ENCODE measurements around the gene GLT1D1. TPM values are rescaled to one million over a fixed set of nuclear protein-coding genes. Genes with fewer than 3 reads are reported as not detected.

The GLT1D1 gene
- total and polyA plus RNA-seq, 7 donors: 0.23 to 0.95 (median 0.49) TPM

DNA sequence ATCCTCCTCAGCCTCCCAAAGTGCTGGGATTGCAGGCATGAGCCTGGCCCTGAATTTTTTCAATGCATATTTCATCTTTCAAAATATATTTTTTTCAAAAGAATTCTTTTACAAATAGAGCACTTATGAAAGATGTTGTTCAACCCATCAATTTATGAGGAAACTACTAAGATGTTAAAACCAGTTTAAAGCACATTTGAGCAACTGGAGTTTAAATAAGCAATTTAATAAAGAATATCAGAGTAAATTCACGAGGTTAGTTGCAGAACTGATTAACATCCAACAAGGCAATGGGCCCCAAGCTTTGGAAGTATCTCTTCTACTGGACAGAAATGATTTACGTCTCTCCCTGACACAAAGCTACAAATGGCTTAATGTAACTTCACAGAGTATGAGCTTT is 23.3 kb downstream of the GLT1D1 start:
- intact Hi-C loops (cut with DNase I): no loop called here

DNA sequence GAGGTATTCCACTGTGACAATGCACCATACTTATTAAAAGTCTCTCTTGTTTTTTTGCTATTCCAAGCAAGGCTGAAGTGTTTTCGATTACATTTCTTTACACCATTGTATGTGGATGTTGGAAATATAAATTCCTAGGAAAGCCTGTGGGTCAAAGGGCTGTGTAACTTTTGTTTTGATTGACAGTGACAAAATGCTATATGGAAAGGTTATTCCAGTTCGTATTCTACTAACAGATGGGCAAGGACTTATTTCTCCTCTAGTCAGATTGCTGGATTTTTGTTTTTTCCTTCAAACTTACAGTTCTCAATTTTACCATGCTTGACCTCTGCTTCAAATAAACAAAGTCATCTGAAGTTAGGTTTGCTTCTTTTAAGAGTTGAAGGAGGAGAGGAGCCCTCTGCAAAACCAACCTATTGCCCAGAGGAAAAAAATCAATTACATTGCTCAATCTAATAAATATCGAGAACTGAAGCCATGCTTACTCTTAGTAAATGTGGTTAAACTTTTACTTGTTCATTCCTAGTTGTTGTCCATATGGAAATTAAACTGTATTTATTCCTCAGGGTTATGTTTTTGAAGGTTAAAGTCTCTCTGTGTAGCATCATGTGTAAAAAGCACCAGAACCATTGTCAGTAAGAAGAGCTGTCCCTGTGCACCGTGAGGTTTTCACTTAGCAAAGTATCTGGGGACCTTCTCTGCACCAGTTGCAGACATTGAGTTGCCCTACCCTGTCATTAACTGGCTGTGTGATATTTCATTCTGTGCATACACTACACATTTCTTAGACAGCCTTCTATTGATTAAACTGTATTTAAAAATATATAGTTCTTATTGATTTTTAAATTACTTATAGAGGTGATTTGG is 26.9 kb downstream of the GLT1D1 start:
- WGBS, 2 donors: 77 to 84% methylated on average over 4 of the region's 4 CpGs
- TF ChIP-seq, protein P1, sequence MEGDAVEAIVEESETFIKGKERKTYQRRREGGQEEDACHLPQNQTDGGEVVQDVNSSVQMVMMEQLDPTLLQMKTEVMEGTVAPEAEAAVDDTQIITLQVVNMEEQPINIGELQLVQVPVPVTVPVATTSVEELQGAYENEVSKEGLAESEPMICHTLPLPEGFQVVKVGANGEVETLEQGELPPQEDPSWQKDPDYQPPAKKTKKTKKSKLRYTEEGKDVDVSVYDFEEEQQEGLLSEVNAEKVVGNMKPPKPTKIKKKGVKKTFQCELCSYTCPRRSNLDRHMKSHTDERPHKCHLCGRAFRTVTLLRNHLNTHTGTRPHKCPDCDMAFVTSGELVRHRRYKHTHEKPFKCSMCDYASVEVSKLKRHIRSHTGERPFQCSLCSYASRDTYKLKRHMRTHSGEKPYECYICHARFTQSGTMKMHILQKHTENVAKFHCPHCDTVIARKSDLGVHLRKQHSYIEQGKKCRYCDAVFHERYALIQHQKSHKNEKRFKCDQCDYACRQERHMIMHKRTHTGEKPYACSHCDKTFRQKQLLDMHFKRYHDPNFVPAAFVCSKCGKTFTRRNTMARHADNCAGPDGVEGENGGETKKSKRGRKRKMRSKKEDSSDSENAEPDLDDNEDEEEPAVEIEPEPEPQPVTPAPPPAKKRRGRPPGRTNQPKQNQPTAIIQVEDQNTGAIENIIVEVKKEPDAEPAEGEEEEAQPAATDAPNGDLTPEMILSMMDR (IDR thresholded peaks at IDR 0.05): no peak
- TF ChIP-seq POLR2AphosphoS5 (IDR thresholded peaks at IDR 0.05): no peak
- intact Hi-C loops (cut with DNase I): no loop called here
- Histone ChIP-seq H3K9me3 (peaks cover 0 to 12% (median 4%) of the 10 kb centered on the region in 4 donors), H3K4me3 (no peak overlapping the region), H3K27ac (no peak overlapping the region), H3K36me3 (no peaks in the 10 kb centered on the region), H3K4me1 (no peaks in the 10 kb centered on the region), H3K27me3 (no peaks in the 10 kb centered on the region)
- no peak for DNase-seq

More for the DNA sequence above, 23.3 kb downstream of the GLT1D1 start:
- H3K36me3 ChIP-seq: no peaks in the 10 kb centered on the region
- H3K9me3 ChIP-seq: peaks cover 0 to 12% (median 5%) of the 10 kb centered on the region in 4 donors
- TF ChIP-seq, protein P1 (IDR thresholded peaks at IDR 0.05): no peak
- TF ChIP-seq EP300 (IDR thresholded peaks at IDR 0.05): no peak
- TF ChIP-seq POLR2AphosphoS5 (IDR thresholded peaks at IDR 0.05): no peak
- TF ChIP-seq POLR2A (IDR thresholded peaks at IDR 0.05): no peak
- no peak overlapping the region for H3K4me3 ChIP-seq
- 58 to 66% methylated on average over 2 of the region's 2 CpGs for WGBS, 2 donors
- no peak for DNase-seq
- no peaks in the 10 kb centered on the region for H3K4me1 ChIP-seq
- no peak overlapping the region for H3K27ac ChIP-seq
- H3K27me3 ChIP-seq: no peaks in the 10 kb centered on the region

DNA sequence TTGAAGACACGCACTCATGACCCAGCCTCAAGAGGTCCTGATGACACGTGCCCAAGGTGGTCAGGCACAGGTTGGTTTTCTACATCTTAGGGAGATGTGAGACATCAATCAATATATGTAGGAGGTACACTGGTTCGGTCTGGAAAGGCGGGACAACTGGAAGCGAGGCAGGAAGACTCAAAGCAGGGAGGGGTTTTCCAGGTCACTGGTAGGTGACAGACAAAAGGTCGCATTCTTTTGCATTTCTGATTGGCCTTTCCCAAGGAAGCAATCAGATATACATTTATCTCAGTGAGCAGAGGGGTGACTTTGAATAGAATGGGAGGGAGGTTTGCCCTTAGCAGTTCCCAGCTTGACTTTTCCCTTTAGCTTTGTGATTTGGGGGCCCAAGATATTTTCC is 38.6 kb downstream of the GLT1D1 start:
- no peaks in the 10 kb centered on the region for H3K4me1 ChIP-seq
- H3K27me3 ChIP-seq: no peaks in the 10 kb centered on the region
- intact Hi-C loops (cut with DNase I): no loop called here
- DNase-seq: no peak
- no peak for TF ChIP-seq POLR2AphosphoS5 (IDR thresholded peaks at IDR 0.05)
- TF ChIP-seq POLR2A (IDR thresholded peaks at IDR 0.05): no peak
- TF ChIP-seq, protein P1 (IDR thresholded peaks at IDR 0.05): no peak
- H3K4me3 ChIP-seq: no peak overlapping the region
- H3K27ac ChIP-seq: no peak overlapping the region
- 72 to 78% methylated on average over 6 of the region's 6 CpGs for WGBS, 2 donors
- no peaks in the 10 kb centered on the region for H3K9me3 ChIP-seq
- H3K36me3 ChIP-seq: no peaks in the 10 kb centered on the region

DNA sequence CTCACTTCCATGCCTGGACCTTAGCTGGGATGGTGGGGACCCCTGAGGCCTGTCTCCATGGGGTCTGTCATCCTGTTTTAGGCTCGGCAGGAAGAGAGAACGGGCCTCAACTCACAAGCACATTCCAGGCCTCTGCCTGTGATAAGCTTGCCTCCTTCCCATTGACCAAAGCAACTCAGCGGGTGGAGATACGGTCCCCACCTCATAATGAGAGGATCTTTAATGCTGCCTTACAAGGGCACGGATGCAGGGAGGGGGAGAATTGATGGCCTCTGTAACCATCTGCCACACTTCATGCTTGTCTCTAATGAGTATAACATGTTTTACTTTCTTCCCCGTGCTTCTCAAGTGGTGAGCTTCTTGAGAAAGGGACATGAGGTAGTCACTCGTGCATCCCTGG is 50.0 kb downstream of the GLT1D1 start:
- WGBS, 2 donors: 77 to 85% methylated on average over 7 of the region's 7 CpGs
- intact Hi-C loops (cut with DNase I): no loop called here
- Histone ChIP-seq H3K9me3 (no peaks in the 10 kb centered on the region), H3K36me3 (no peaks in the 10 kb centered on the region), H3K27me3 (no peaks in the 10 kb centered on the region), H3K27ac (no peak overlapping the region), H3K4me3 (no peak overlapping the region), H3K4me1 (no peaks in the 10 kb centered on the region)
- no peak for DNase-seq
- TF ChIP-seq, protein P1 (IDR thresholded peaks at IDR 0.05): no peak
- TF ChIP-seq POLR2AphosphoS5 (IDR thresholded peaks at IDR 0.05) (no peak), EP300 (IDR thresholded peaks at IDR 0.05) (no peak), POLR2A (IDR thresholded peaks at IDR 0.05) (no peak)
